Ovary (tissue), 3 donors: ENCODE measurements around the gene P4HA2.

ENCODE experiments used
- POLR2A ChIP-seq: fragments of 450-650 bp; IDR thresholded peaks from one replicate; pipeline ENCODE4 v1.6.1; 2017; ENCODE audit warnings: antibody characterized with exemption, mild to moderate bottlenecking, moderate library complexity
- TF ChIP-seq, protein P1 (sequence below), 3 donors: fragments of 450-650 bp in 2 of 3; fragments of 200-600 bp in 1 of 3; IDR thresholded peaks; one replicate each; pipeline versions ENCODE4 v1.5.1 to v1.8.0; 2016 to 2022; ENCODE audit warnings: antibody characterized with exemption in 3 of 3, mild to moderate bottlenecking in 1 of 3
- donor health status: DM: no; HTN: no; CAD: no.

- TF ChIP-seq, protein P1, sequence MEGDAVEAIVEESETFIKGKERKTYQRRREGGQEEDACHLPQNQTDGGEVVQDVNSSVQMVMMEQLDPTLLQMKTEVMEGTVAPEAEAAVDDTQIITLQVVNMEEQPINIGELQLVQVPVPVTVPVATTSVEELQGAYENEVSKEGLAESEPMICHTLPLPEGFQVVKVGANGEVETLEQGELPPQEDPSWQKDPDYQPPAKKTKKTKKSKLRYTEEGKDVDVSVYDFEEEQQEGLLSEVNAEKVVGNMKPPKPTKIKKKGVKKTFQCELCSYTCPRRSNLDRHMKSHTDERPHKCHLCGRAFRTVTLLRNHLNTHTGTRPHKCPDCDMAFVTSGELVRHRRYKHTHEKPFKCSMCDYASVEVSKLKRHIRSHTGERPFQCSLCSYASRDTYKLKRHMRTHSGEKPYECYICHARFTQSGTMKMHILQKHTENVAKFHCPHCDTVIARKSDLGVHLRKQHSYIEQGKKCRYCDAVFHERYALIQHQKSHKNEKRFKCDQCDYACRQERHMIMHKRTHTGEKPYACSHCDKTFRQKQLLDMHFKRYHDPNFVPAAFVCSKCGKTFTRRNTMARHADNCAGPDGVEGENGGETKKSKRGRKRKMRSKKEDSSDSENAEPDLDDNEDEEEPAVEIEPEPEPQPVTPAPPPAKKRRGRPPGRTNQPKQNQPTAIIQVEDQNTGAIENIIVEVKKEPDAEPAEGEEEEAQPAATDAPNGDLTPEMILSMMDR (IDR thresholded peaks at IDR 0.05): no peak
- no peak for TF ChIP-seq POLR2A
These were observed 38.6 kb upstream of the P4HA2 start for GRCh38 chr5:132266031-132266835.
